GM11168 (cell line): ENCODE measurements around the gene SLC4A9.
"Not testable (repeated sequence)": the region's sequence is repeated elsewhere in the genome, so short reads cannot be mapped to it uniquely, and the experiment has no call there.

ENCODE experiments used
- in situ Hi-C: fragments of 300-500 bp; cut with MboI; formaldehyde crosslinking; loops from one replicate; pipeline ENCODE4 v1.12.0; 2022; ENCODE audit warnings: low sequenced_read_pairs; ENCODE audit not compliant: unreplicated experiment

The SLC4A9 gene

DNA sequence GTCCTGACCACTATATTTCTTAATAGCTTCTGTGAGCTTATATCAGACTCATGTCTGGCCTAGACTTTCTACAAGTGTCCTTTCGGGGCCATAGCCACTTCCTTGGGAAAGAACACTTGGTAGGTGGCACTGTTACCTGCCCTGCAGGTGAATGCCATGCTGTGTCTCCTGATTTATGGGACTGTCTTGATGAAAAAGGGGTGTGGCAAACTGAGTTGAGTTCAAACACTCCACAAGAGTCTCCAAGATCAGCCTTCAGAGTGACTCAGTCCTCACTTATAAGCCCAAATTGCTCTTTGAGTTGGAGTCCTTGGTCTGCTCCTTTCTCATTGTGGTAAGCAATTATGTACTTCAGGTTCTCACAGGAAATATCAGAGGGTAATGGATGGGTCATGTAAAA is 31.7 kb downstream of the SLC4A9 start:
- in situ Hi-C loops = no loop called here

DNA sequence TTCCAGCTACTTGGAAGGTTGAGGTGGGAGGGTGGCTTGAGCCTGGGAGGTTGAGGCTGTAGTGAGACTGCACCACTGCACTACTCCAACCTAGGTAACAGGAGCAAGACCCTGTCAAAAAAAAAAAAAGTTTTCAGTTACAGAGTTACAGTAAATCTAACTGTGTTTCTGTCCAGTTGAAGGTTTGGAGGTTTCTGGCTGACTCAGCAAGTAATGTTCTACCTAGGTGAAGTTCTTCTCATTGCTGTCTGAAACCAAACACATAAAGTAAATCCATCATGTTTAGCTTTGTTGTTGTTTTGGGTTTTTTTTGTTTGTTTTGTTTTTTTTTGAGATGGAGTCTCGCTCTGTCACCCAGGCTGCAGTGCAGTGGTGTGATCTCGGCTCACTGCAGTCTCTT is 33.7 kb downstream of the SLC4A9 start:
- in situ Hi-C loops = no loop called here

DNA sequence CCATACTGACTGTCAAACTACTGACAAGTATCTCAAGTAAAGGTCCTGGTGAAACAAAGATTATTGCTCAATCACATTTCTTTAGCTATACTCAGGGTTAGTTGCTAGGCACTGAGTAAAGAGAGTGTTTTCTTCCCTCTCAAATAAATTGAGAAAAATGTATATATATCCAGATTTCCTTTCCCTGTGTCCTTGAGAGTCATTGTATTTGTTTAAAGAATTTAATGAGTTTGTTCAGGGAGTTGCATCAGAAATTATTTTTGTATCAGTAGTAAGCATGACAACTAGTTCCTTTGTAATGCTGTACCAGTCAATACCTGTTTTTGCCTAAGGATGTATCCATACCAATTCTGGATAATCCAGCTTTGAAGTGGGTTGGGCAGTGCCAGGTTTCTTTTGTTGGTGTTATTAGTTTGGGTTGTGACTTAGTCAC is 38.4 kb downstream of the SLC4A9 start:
- in situ Hi-C loops = no loop called here

DNA sequence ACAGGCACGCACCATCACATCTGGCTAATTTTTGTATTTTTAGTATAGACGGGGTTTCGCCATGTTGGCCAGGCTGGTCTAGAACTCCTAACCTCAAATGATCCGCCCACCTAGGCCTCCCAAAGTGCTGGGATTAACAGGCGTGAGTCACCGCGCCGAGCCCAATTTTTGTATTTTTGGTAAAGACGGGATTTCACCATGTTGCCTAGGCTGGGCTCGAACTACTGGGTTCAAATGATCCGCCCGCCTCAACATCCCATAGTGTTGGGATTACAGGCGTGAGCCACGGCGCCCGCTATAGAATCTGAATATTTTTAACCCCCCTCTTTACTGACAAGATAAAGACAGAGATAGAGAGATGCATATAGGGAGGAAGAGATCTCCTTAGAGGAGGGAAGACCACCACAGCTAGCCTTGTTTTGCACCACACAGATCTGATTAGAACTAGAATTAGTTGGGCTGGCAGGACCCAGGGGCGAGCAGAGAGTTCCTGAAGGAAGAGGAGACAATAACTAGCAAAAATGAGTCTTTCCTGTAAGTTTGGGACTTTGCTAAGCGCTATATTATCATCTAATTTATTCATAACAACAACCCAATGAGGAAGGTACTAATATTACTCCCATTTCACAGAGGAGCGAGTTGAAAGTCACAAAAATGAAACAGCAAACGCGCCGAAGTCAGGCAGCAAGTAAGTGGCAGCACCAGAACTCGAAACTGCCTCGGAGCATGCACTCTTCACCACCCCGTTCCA is 40.2 kb downstream of the SLC4A9 start:
- in situ Hi-C loops = no loop called here

DNA sequence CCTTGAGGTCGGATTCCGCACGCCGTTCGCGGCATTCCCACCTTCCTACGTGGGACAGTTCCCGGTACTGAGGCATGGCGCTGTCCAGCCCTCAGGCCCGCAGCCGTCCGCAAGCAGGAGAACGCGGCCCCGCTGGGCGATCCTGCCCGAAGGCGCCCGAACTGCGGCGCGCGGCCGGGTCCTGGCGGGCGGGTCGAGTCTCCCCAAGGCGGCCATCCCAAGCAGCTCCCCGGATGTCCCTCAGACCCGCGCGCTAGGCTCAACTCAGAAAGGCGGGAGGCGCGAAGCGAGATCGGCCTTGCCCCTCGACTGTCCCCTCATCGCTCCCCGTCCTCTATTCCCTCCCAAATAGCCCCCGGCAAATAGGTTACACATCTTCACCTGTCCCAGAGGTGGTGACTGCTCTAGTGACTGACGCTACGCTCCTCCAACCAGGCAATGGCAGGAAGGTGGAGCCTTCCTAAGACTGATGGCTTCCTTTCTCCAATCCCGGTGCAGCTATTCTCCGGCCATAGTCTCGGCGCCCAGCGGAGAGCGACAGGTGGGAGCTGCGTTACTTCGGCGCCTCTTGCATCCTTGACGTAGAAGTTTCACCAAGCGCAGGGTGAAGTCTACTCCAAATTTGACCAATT is 40.9 kb downstream of the SLC4A9 start:
- in situ Hi-C loops = no loop called here

DNA sequence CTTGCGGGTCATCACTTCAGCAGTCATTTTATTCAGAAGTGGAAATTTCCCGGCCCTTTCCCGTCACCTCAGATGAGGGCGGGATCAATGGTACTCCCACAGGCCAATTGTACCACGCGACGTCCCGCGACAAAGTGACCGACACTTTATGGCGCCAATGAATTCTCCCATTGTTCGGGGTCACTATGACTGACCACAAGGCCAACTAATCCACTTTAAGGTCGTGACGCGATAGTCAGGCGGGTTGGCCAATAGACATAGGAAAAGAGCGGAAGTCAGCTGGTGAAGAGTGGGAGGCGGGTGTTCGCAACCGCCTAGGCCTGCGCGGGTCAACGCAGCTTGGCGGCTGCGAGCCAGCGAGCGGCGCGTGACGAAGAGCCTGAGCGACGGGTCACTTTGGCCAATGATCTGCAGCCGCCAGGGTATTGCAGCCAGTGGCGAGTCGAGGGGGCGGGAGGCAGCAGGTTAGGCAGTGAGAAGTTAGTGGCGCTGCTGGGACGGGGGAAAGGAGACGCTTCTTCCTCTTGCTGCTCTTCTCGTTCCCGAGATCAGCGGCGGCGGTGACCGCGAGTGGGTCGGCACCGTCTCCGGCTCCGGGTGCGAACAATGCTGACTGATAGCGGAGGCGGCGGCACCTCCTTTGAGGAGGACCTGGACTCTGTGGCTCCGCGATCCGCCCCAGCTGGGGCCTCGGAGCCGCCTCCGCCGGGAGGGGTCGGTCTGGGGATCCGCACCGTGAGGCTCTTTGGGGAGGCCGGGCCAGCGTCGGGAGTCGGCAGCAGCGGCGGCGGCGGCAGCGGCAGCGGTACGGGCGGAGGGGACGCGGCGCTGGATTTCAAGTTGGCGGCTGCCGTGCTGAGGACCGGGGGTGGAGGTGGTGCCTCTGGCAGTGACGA is 41.6 kb downstream of the SLC4A9 start, which contains the start of gene ANKHD1:
Gene ANKHD1 (plus strand): TSS at position 472 of the 896 bp plus-strand sequence. CDS start 135 bp downstream, at position 607.
- in situ Hi-C loops = no loop called here

DNA sequence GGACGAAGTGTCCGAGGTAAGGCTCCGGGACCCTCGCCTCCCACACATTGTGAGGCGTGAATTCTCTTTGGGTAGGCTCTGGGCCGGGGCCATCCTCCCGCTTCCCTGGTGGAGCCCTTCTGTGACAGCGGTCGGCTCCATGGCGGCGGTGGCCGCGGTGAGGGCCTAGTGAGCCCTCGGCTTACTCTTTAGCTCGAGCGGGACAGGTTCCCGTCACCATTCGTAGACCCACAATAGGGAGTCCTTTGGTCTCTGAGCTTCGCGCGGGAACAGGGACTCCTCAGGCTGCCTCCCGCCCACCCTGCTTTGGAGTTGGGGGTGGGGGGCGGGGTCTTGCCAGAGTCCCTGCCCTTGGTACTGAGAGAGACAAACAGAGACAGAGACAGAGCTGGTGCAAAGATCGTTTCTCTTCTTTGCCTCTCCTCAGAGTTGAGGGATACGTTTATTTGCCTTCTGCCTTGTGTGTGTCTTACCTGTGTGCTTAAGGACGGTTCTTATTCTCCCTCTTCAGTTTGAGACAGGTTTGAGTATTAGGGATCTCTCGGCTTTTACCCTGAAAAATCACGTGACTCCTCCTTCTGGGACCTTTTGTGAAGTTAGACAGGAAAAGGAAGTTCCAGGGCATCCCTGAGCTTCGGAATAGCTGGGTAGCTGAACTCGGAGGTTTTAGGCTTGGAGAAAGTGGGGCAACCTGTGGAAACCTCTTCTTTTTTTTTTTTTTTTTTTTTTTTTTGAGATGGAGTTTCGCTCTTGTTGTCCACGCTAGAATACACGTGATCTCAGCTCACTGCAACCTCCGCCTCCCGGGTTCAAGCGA is 42.5 kb downstream of the SLC4A9 start:
- in situ Hi-C loops = no loop called here

DNA sequence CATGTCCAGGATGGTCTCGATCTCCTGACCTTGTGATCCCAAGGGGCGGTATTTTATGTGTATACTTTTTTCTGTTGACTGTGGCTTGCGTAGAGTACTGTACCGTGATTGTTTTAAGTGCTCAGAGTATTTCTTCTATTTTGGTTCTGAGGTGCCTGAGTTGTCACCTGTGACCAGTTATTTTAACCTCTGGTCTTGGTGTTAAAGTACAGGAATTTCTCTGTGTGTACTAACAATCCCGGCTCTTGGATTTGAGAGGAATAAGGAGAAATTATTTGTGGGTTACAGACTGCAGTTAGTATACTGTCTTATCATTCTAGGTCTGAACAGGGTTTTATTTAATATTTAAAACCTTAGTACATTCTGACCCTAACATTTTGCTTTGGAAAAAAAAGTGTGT is 43.6 kb downstream of the SLC4A9 start:
- in situ Hi-C loops = no loop called here

DNA sequence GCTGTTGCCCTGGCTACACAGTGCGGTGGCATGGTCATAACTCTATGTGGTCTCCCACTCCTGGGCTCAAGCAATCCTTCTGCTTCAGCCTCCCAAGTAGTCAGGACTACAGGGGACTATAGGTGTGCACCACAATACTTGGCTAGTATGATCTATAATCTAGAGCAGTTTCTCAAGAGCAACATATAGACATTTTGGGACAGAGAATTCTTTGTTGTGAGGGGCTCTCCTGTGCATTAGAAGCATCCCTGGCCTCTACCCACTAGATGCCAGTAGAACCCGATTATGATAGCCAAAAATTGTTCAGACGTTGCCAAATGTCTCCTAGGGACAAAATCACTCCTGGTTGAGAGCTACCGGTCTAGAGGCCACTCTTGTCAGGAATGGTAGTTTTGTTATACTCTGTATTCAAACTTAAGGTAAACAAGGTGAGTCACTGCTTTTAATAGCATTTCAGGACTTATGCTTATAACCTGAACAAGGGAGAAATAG is 48.8 kb downstream of the SLC4A9 start:
- in situ Hi-C loops = no loop called here

DNA sequence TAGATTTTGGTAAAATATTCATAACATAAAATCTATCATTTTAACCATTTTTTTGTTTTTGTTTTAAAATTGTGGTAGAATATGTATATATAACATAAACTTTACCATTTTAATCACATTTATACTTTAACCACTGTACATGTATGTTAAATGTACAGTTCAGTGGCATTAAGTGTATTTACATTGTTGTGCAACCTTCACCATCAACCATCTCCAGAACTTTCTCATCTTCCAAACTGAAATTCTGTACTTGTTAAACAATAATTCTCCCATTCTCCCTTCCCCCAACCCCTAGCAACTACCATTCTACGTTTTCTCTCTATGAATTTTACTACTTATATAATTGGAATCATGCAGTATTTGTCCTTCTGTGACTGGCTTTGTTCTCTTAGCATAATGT is 53.2 kb downstream of the SLC4A9 start:
- in situ Hi-C loops = no loop called here

DNA sequence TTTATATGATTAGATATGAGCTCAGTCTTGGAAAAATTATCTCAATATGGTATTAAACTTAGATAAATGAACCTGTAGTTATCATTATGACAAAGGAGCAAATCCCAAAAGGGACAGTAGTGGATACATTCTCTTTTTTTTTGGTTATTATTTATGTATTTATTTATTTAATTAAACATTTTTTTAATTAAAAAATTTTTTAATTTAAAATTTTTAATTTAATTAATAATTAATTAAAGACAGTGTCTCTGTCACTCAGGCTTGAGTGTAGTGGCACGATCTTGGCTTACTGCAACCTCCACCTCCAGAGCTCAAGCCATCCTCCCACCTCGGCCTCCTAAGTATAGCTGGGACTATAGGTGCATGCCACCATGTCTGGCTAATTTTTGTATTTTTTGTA is 57.2 kb downstream of the SLC4A9 start:
- in situ Hi-C loops = no loop called here

DNA sequence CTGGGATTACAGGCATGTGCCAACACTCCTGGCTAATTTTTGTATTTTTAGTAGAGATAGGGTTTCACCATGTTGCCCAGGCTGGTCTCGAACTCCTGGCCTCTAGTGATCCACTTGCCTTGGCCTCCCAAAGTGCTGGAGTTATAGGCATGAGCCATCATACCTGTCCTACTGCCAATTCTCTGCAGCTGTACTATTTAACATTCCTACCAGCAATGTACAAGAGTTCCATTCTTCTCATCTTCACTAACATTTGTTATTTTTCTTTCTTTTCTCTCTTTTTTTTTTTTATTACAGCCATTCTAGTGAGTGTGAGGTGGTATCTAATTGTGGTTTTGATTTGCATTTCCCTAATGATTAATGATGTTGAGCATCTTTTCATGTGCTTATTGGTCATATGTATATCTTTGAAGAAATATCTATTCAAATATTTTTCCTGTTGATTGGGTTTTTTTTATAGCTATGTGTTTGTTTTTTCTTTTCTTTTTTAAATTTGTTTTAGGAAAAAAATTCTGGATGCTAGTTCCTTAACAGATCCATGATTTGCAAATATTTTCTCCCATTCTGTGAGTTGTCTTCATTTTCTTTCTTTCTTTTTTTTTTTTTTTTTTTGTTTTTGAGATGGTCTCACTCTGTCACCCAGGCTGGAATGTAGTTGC is 59.0 kb downstream of the SLC4A9 start:
- in situ Hi-C loops = no loop called here

DNA sequence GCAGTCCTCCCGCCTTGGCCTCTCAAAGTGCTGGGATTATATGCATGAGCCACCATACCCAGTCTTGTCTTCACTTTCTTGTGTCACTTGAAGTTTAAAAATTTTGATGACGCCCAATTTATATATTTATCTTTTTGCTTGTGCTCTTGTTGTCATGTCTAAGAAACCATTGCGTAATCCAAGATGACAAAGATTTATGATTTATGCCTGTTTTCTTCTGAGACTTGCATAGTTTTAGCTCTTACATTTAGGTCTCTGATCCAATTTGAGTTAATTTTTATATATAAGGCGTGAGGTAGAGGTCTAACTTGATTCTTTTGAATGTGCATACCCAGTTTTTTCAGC is 60.2 kb downstream of the SLC4A9 start:
- in situ Hi-C loops = no loop called here

DNA sequence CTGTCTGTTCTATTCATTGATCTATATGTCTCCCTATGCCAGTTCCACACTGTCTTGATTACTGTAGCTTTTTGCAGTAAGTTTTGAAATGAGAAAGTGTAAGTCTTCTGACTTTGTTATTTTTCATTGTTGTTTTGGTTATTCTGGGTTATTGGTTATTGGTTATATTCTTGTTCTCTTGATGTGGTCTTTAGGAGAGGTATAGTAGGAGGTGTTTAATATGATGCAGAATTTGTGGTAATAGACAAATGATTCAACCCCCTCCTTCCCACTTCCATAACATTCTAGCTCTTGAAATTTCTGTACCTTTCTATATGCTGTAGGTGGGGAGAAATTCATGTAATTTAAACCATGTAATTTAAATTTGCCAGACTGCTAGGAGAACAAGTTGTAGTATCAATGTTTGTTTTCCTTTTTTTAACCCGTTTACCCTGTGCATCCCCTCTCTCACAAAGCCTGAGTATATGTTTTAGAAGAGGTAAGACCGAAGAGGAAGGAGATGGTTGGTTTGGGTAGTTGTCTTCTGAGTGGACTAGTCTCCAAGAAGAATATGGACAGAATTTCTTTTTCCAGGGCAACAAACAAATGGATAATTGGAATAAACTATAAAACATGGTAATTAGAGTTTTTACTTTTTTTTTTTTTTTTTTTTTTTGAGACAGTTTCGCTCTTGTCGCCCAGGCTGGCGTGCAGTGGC is 60.8 kb downstream of the SLC4A9 start:
- in situ Hi-C loops = no loop called here

DNA sequence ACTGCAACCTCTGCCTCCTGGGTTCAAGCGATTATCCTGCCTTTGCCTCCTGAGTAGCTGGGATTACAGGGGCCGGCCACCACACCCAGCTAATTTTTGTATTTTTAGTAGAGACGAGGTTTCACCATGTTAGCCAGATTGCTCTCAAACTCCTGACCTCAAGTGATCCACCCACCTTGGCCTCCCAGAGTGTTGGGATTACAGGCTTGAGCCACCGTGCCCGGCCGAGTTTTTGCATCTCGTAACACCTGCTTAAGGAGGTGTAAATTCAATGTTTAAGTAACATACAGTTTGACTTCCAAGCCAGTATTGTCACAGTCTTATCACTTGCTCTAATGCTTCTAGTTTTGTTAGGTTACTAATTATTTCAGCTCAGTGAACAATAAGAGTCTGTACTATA is 61.4 kb downstream of the SLC4A9 start:
- in situ Hi-C loops = not testable (repeated sequence)

DNA sequence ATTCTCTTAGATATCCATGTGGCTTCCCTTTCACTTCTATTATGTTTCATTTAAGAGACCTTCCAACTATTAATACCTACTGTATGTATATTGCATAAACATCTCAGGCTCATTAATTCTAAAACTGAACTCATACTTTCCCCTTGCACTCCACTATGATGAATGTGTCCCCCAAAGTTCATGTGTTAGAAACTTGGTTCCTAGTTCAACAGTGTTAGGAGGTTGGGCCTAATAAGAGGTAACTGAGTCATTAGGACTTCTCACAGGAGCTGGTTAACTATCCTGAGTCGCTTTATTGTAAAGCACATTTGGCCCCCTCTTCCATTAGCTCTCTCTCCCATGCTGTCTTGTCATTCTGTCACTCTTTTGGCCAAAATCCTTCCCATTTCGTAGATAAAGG is 63.6 kb downstream of the SLC4A9 start:
- in situ Hi-C loops = no loop called here

DNA sequence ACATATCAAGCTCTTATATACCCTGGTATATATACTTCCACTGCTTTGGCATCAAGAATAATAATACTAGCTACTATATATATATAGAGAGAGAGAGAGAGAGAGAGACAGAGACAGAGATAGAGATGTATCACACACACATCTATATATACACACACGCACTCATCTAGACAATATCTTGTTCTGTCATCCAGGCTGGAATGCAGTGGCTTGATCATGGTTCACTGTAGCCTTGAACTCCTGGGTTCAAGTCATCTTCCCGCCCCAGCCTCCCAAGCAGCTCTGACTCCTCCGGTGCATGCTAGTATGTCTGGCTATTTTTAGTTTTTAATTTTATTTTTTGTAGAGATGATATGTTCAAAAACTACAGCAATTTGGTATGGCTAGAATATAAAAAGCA is 64.1 kb downstream of the SLC4A9 start:
- in situ Hi-C loops = no loop called here
